ENCODE results near the gene TRPV3.

Gene TRPV3

GRCh38 chr17:3546521-3546920 lies 11.1 kb downstream of the TRPV3 start:
- DNase-seq (ENCODE audit: low spot score) = no peak

- DNase-seq (ENCODE audit: low spot score) = no peak
Measured at GRCh38 chr17:3545151-3545550, 12.5 kb downstream of the TRPV3 start.

- no peak for DNase-seq (ENCODE audit: low spot score)
Measured at GRCh38 chr17:3544365-3544764, 13.2 kb downstream of the TRPV3 start.

- no peak for DNase-seq (ENCODE audit: low spot score)
Measured at GRCh38 chr17:3543453-3543852, 14.2 kb downstream of the TRPV3 start.

- DNase-seq (ENCODE audit: low spot score) = no peak
Measured at GRCh38 chr17:3542410-3543088, 15.1 kb downstream of the TRPV3 start.

- DNase-seq (ENCODE audit: low spot score) = no peak
Measured at GRCh38 chr17:3539881-3540540, 17.6 kb downstream of the TRPV3 start.

- DNase-seq (ENCODE audit: low spot score) = no peak
Measured at GRCh38 chr17:3536716-3537115, 20.9 kb downstream of the TRPV3 start.

- peak; percentile 35 for DNase-seq (ENCODE audit: low spot score)
Measured at GRCh38 chr17:3535253-3535995, 22.2 kb downstream of the TRPV3 start.

- no peak for DNase-seq (ENCODE audit: low spot score)
Measured at GRCh38 chr17:3534881-3535252, 22.7 kb downstream of the TRPV3 start.

GRCh38 chr17:3533752-3534151 lies 23.9 kb downstream of the TRPV3 start:
- no peak for DNase-seq (ENCODE audit: low spot score)

GRCh38 chr17:3532859-3533142 lies 24.8 kb downstream of the TRPV3 start:
- DNase-seq (ENCODE audit: low spot score) = no peak

- DNase-seq (ENCODE audit: low spot score) = no peak
Measured at GRCh38 chr17:3532106-3532858, 25.3 kb downstream of the TRPV3 start.

- no peak for DNase-seq (ENCODE audit: low spot score)
Measured at GRCh38 chr17:3531266-3532101, 26.1 kb downstream of the TRPV3 start.

GRCh38 chr17:3529817-3530741 lies 27.5 kb downstream of the TRPV3 start:
- DNase-seq (ENCODE audit: low spot score) = no peak

- DNase-seq (ENCODE audit: low spot score) = no peak
Measured at GRCh38 chr17:3528880-3529511, 28.6 kb downstream of the TRPV3 start.

- no peak for DNase-seq (ENCODE audit: low spot score)
Measured at GRCh38 chr17:3528403-3528851, 29.2 kb downstream of the TRPV3 start.

GRCh38 chr17:3527896-3528295 lies 29.7 kb downstream of the TRPV3 start:
- DNase-seq (ENCODE audit: low spot score) = no peak

GRCh38 chr17:3527468-3527867 lies 30.1 kb downstream of the TRPV3 start:
- no peak for DNase-seq (ENCODE audit: low spot score)

- DNase-seq (ENCODE audit: low spot score) = no peak
Measured at GRCh38 chr17:3526971-3527370, 30.6 kb downstream of the TRPV3 start.

- no peak for DNase-seq (ENCODE audit: low spot score)
Measured at GRCh38 chr17:3526491-3526890, 31.1 kb downstream of the TRPV3 start.
